Panc1 (cell line): Measurements from ENCODE around the gene FAM222B.

Source experiments
- CTCF ChIP-seq: fragments of 450-650 bp; IDR thresholded peaks from 2 replicates; pipeline ENCODE4 v1.5.1; 2017; ENCODE audit warnings: mild to moderate bottlenecking
- SIN3A ChIP-seq: IDR thresholded peaks from 2 replicates; pipeline ENCODE4 v1.6.1; 2012; ENCODE audit warnings: low read depth, mild to moderate bottlenecking, low read length, moderate library complexity, borderline replicate concordance; ENCODE audit not compliant: insufficient read depth

DNA sequence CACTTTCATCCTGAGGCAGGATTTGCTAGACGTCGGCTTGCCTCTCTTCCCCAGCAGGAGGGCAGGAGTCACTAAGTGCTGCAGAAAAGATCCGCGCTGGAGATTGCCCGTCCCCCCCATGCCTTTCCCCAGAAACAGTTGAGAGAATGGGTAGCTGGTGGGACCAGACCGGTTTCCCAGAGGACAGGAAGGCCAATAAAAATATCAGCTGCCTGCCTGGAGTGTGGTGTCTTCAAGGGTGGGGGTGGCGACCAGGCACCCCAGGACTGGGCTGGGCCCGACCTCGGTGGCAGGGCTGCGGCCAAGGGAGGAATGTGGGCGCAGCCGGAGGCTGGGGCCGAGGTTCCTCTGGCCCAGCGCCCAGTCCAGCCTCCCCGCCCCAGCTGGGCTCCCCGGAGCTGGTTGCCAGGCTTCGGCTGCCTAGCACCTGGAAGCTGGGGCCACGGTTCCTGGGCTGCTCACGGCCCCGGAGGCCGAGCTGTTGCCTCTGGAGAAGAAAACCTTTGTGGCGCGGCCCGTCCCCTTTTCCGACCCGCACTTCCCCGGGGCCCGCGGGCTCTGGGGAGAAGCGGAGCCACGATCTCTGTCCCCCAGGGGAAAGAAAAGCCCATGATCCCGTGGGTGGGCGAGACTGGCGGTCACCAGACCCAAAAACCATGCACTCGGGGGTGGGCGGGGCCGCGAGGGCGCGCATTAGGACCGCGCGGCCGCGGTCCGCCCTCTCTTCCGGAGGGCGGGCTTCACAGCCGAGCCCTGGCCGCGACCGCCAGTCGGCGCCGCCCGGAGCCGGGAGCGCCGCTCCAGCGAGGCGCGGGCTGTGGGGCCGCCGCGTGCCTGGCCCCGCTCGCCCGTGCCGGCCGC, 99.1 kb downstream of the FAM222B start, which contains the start of gene TRAF4:
- peak; percentile 32; the same call in 1 of the 2 replicates for TF ChIP-seq SIN3A
- no peak for TF ChIP-seq CTCF
